ENCODE results near the gene ST8SIA6. TPM values are rescaled to one million over a fixed set of nuclear protein-coding genes. Genes with fewer than 3 reads are reported as not detected.

ST8SIA6 gene
- total RNA-seq, 1 donor from 2014 or later: 0.53 TPM

DNA sequence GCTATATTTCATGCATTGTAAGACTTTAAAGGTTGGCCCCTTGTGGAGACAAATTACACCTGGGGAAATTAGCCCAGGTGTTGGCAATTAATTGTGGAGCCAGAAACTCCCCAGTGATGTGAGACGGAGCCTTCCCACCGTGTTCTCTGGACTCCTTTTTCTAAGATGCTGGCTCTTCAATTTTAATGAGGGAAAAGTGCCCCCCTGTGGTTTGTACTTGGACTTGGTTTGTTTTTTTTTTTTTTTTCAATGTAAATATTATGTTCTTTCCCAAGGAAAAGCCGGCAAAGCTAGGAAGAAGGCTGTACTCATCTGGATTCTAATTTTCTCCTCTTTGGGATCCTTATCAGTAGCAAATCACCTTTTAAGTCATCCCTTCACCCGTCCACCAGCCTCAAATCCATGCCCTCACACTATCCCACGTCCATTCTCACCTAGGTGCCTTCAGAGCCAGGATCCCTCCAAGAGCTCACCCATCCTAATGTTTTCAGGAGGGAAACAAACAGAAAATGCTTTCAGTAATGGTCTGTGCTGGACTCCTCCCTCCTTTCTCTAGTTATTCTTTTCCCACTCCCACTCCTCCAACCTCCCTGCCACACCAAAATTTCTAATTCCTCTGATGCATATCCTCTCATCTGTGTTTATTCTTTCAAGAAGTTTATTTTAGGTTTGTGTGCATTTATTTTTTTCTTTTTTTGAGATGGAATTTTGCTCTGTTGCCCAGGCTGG lies 20.4 kb upstream of the ST8SIA6 start:
- no peaks in the 10 kb centered on the region for H3K36me3 ChIP-seq (ENCODE audit: control insufficient read depth, insufficient read depth, low read length)
- FAIRE-seq (no peak), DNase-seq (ENCODE audit: low read depth) (peak; percentile 19)
- H3K4me3 ChIP-seq (ENCODE audit: low read depth, low read length): no peak overlapping the region
- no peaks in the 10 kb centered on the region for H3K27me3 ChIP-seq (ENCODE audit: control insufficient read depth, insufficient read depth, low read length)
- TF ChIP-seq, protein P1, sequence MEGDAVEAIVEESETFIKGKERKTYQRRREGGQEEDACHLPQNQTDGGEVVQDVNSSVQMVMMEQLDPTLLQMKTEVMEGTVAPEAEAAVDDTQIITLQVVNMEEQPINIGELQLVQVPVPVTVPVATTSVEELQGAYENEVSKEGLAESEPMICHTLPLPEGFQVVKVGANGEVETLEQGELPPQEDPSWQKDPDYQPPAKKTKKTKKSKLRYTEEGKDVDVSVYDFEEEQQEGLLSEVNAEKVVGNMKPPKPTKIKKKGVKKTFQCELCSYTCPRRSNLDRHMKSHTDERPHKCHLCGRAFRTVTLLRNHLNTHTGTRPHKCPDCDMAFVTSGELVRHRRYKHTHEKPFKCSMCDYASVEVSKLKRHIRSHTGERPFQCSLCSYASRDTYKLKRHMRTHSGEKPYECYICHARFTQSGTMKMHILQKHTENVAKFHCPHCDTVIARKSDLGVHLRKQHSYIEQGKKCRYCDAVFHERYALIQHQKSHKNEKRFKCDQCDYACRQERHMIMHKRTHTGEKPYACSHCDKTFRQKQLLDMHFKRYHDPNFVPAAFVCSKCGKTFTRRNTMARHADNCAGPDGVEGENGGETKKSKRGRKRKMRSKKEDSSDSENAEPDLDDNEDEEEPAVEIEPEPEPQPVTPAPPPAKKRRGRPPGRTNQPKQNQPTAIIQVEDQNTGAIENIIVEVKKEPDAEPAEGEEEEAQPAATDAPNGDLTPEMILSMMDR (IDR thresholded peaks at IDR 0.05; ENCODE audit: insufficient read depth, low read length, severe bottlenecking): peak; percentile 1

DNA sequence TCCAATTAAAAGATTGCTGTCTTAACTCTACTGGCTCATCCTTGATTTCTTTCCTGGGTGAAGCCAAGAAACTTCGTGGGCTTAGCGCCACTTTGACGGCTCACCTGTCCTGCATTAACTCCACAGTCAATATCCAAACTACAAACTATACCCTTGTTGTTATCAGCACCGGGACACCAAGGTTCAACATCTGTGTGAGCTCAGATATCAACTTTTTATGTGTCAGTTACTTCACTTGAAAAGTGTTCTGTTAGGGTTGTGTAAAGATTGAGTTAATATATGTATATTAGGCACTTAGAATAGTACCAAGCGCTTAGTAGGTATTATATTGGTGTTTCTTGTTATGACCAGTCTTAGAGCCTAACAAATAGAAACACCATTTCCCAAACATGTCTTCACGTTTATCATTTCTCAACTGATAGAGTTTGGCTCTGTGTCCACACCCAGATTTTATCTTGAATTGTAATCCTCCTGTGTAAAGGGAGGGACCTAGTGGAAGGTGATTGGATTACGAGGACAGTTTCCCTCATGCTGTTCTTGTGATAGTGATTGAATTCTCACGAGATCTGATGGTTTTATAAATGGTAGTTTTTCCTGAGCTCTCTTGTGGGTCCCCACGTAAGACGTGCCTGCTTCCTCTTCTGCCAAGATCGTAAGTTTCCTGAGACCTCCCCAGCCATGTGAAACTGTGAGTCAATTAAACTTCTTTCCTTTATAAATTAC lies 19.0 kb upstream of the ST8SIA6 start:
- H3K4me3 ChIP-seq (ENCODE audit: low read depth, low read length): no peak overlapping the region
- H3K36me3 ChIP-seq (ENCODE audit: control insufficient read depth, insufficient read depth, low read length): no peaks in the 10 kb centered on the region
- FAIRE-seq: no peak
- TF ChIP-seq, protein P1 (IDR thresholded peaks at IDR 0.05; ENCODE audit: insufficient read depth, low read length, severe bottlenecking): no peak
- no peak for DNase-seq (ENCODE audit: low read depth)
- H3K27me3 ChIP-seq (ENCODE audit: control insufficient read depth, insufficient read depth, low read length): no peaks in the 10 kb centered on the region

GRCh38 chr10:17472481-17473227 lies 18.3 kb upstream of the ST8SIA6 start:
- TF ChIP-seq, protein P1 (IDR thresholded peaks at IDR 0.05; ENCODE audit: insufficient read depth, low read length, severe bottlenecking): no peak
- no peaks in the 10 kb centered on the region for H3K36me3 ChIP-seq (ENCODE audit: control insufficient read depth, insufficient read depth, low read length)
- no peak for DNase-seq (ENCODE audit: low read depth)
- H3K27me3 ChIP-seq (ENCODE audit: control insufficient read depth, insufficient read depth, low read length): no peaks in the 10 kb centered on the region
- no peak overlapping the region for H3K4me3 ChIP-seq (ENCODE audit: low read depth, low read length)
- no peak for FAIRE-seq

DNA sequence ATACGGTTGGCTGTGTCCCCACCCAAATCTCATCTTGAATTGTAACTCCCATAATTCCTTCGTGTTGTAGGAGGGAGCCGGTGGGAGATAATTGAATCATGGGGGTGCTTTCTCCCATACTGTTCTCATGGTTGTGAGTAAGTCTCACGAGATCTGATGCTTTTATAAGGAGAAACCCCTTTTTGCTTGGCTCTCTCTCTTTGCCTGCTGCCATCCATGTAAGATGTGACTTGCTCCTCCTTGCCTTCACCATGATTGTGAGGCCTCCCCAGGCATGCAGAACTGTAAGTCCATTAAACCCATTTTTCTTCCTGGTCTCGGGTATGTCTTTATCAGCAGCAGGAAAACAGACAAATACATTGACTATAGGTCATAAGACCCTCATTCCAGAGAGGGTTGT lies 15.9 kb upstream of the ST8SIA6 start:
- Histone ChIP-seq H3K27me3 (ENCODE audit: control insufficient read depth, insufficient read depth, low read length) (no peaks in the 10 kb centered on the region), H3K36me3 (ENCODE audit: control insufficient read depth, insufficient read depth, low read length) (no peaks in the 10 kb centered on the region), H3K4me3 (ENCODE audit: low read depth, low read length) (no peak overlapping the region)
- FAIRE-seq: no peak
- TF ChIP-seq, protein P1 (IDR thresholded peaks at IDR 0.05; ENCODE audit: insufficient read depth, low read length, severe bottlenecking): no peak
- no peak for DNase-seq (ENCODE audit: low read depth)

- Histone ChIP-seq H3K36me3 (ENCODE audit: control insufficient read depth, insufficient read depth, low read length) (no peaks in the 10 kb centered on the region), H3K4me3 (ENCODE audit: low read depth, low read length) (no peak overlapping the region), H3K27me3 (ENCODE audit: control insufficient read depth, insufficient read depth, low read length) (no peaks in the 10 kb centered on the region)
- FAIRE-seq (no peak), DNase-seq (ENCODE audit: low read depth) (no peak)
- TF ChIP-seq, protein P1 (IDR thresholded peaks at IDR 0.05; ENCODE audit: insufficient read depth, low read length, severe bottlenecking): no peak
These were observed 11.1 kb upstream of the ST8SIA6 start for GRCh38 chr10:17465328-17466125.

Data from bronchial epithelial cell (primary cell).